ENCODE data around the gene FOXN3. TPM values are rescaled to one million over a fixed set of nuclear protein-coding genes. Genes with fewer than 3 reads are reported as not detected.

The FOXN3 gene
- total and polyA plus RNA-seq, 2 donors (not counting 3 experiments of a cell fraction or from before 2014, with no cell fraction given) = 16.9 to 41.8 TPM

- no peak overlapping the region for H2AFZ ChIP-seq (ENCODE audit: low read depth, low read length)
- no peak for TF ChIP-seq MAX (IDR thresholded peaks at IDR 0.05; ENCODE audit: insufficient read depth, insufficient read length)
- TF ChIP-seq GATA2 (IDR thresholded peaks at IDR 0.05; ENCODE audit: insufficient read depth, insufficient read length, low read depth, low read length) = no peak
- TF ChIP-seq EZH2 (IDR thresholded peaks at IDR 0.05; ENCODE audit: borderline replicate concordance, low read depth, low read length, severe bottlenecking) = no peak
- no peak for TF ChIP-seq JUN (IDR thresholded peaks at IDR 0.05; ENCODE audit: borderline replicate concordance, insufficient read depth, insufficient read length, low read depth)
- TF ChIP-seq POLR2A (IDR thresholded peaks at IDR 0.05; ENCODE audit: low read depth, low read length) = no peak
- TF ChIP-seq FOS (IDR thresholded peaks at IDR 0.05; ENCODE audit: borderline replicate concordance, insufficient read depth, low read length) = no peak
- TF ChIP-seq POLR2AphosphoS5 (IDR thresholded peaks at IDR 0.05; ENCODE audit: insufficient read depth, low read depth, low read length) = no peak
- no peak for TF ChIP-seq CTCF (IDR thresholded peaks at IDR 0.05; ENCODE audit: extremely low read depth in 1 of 2, insufficient read depth in 1 of 2, low read depth in 1 of 2, low read length in 2 of 2)
- no peak for TF ChIP-seq MYC (IDR thresholded peaks at IDR 0.05; ENCODE audit: low read depth, low read length)
- FAIRE-seq (no peak), DNase-seq (ENCODE audit: low read depth, low spot score) (no peak)
- intact Hi-C loops (cut with micrococcal nuclease) (no loop called here), dilution Hi-C loops (cut with MboI; ENCODE audit: extremely low pct_ligation_motif_present, low sequenced_read_pairs) (no loop called here)
- H3K36me3 ChIP-seq (ENCODE audit: control insufficient read depth in 2 of 2, extremely low read depth in 1 of 2, insufficient read depth in 2 of 2, low read length in 2 of 2) = no peaks in the 10 kb centered on the region
- POLR2A ChIA-PET = no interaction called here
- CTCF ChIA-PET = no interaction called here
- no peak overlapping the region for H3K4me3 ChIP-seq (replicated peaks in 1 of 3; ENCODE audit: insufficient read depth in 1 of 3, low read depth in 1 of 3, low read length in 3 of 3)
- BruUV-seq (replicated peaks) = no TSS peak
- H3K9me3 ChIP-seq (replicated peaks; ENCODE audit: control insufficient read depth, insufficient read depth, low read length) = no peaks in the 10 kb centered on the region
- H3K4me1 ChIP-seq (ENCODE audit: control insufficient read depth, extremely low read depth, insufficient read depth, low read length) = no peaks in the 10 kb centered on the region
- H3K4me2 ChIP-seq (ENCODE audit: insufficient read depth, low read length) = no peak overlapping the region
- H3K9me1 ChIP-seq (replicated peaks; ENCODE audit: control insufficient read depth, extremely low read depth, insufficient read depth, low read length) = no peaks in the 10 kb centered on the region
- no peaks in the 10 kb centered on the region for H3K27me3 ChIP-seq (ENCODE audit: control insufficient read depth in 2 of 2, insufficient read depth in 2 of 2, low read length in 2 of 2)
- no peak overlapping the region for H3K27ac ChIP-seq (ENCODE audit: insufficient read depth, low read depth, low read length)
- H3K9ac ChIP-seq (replicated peaks; ENCODE audit: extremely low read depth, insufficient read depth, low read length) = no peak overlapping the region
- peaks cover 1% of the 10 kb centered on the region for H3K79me2 ChIP-seq (ENCODE audit: control insufficient read depth, insufficient read depth, low read length)
- H4K20me1 ChIP-seq (replicated peaks; ENCODE audit: control insufficient read depth, extremely low read depth, insufficient read depth, low read length) = no peaks in the 10 kb centered on the region
Measured at GRCh38 chr14:89394972-89395371, 22.1 kb downstream of the FOXN3 start.
